HG03108 (cell line): ENCODE results near the gene PXT1.
"Not testable (repeated sequence)": the region's sequence is repeated elsewhere in the genome, so short reads cannot be mapped to it uniquely, and the experiment has no call there.

Source experiments
- ATAC-seq: cut with Tn5 transposase; IDR thresholded peaks from one replicate; pipeline ENCODE4 v1.9.1; 2021; ENCODE audit warnings: moderate library complexity; ENCODE audit not compliant: unreplicated experiment

The PXT1 gene, protein sequence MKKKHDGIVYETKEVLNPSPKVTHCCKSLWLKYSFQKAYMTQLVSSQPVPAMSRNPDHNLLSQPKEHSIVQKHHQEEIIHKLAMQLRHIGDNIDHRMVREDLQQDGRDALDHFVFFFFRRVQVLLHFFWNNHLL

DNA sequence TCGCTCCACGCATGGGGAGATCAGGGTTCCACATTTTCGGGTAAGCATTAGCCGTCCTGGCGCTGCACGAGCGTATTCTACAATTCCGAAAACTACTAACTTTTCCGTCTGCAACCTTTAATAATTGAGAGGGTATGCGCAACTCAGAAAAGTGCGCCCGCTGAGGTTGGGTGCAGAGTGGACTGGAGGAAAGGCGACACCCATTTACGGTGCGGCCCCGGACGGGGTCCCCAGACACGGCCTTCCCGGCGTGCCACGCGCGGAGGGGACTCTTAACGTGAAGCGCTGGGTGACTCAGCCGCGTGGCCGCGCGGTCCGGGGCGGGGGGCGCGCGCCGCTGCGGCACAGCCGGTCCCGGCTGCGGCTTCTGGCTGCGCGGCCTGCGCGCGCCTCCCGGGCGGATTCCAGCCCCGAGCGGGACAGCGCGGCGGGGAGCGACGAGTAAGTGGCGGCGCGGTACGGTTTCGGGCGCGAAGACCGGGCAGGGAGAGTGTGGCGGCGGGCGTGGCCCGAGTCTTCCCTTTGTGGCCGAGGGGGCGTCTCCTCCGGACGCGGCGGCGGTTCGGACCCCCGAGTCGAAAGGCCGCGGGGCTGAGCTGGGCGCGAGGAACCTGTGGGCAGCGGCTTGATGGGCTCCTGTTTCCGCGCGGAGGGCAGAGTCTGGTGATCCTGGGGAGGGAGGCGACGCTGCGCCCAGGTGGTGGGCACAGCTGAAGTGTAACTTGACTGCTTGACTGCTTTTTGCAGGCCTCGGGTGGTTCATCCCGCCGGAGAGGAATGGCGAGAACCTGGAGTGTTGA lies at the start of gene PXT1, which contains the start of gene KCTD20:
Gene PXT1, minus strand, starts transcription at position 184 of the 800 bp plus-strand sequence. CDS start 16,772 bp downstream, outside the sequence.
Gene KCTD20, plus strand, starts transcription at position 330 of the 800 bp plus-strand sequence. CDS start 27,098 bp downstream, outside the sequence.
- ATAC-seq, result peak; percentile 72

DNA sequence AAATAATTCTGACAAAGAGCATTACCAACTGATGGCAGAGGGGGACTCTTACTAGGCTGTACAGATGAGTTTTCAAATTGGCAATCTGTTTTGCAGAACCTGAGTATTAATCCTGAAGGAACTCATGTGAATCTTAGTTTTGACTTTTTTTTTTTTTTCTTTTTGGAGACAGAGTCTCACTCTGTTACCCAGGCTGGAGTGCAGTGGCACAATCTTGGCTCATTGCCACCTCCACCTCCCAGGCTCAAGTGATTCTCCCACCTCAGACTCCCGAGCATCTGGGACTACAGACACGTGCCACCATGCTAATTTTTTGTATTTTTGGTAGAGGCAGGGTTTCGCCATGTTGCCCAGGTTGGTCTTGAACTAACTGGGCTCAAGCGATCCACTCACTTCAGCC lies 49.4 kb upstream of the PXT1 start:
- no peak for ATAC-seq

DNA sequence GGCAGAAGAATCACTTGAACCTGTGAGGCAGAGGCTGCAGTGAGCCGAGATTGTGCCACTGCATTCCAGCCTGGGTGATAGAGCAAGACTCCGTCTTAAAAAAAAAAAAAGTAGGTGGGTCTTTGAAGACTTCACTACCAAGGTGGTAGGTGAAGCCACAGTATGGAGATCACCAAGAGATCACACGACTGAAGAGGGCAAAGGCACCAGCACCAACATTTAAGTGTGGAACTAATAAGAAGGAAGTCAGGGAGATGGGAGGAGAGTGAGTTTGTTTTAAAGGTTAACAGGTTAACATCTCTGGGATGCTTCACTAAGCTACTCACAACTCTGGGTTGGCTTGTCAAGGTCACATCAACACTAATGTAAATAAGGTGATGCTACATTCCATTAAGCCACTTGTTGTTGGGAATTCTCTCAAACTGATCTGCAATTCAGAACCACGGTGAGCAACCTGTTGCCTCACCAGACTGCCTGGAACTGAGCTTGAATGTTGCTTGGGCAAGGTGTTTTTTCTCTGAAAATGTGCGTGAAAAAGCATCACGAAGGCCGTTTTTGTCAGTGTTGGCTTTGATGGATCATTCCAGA lies 48.8 kb upstream of the PXT1 start:
- no peak for ATAC-seq

DNA sequence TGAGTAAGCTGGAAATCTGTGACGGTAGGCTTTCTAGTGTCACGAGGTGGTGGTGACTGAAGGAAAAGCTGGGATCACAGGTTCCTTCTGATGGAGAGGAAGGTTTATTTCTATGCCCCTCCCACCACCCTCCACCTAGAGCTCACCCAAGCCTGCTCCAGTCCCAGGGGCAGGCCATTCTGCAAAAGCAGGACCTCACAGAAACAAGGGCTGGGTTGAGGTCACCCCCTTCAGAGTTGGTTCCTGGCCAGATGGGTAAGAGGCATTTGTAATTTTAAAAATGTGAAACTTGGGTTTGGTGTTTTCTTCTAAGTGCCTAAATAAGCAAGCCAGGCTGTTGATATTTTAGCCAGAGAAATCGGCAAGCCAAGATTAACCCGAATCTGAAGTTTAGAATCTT lies 46.8 kb upstream of the PXT1 start:
- no peak for ATAC-seq

DNA sequence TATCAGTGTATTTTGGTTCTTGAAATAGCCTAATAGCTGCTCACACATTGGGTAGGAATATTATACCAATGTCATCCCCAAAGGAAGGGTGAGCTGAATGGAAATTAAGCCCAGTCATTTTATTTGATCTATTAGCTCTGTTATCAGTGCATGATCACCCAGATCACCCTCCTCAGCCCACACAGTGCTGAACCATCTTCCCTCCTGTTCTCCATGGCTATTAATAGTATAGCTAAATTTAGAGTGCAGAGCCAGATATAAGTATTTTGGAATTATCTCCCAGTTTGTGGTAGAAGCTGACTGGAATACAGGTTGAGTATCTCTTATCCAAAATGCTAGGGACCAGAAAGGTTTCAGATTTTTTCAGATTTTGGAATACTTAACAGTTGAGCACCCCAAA lies 45.6 kb upstream of the PXT1 start:
- no peak for ATAC-seq

GRCh38 chr6:36487698-36488097 lies 45.0 kb upstream of the PXT1 start:
- no peak for ATAC-seq

DNA sequence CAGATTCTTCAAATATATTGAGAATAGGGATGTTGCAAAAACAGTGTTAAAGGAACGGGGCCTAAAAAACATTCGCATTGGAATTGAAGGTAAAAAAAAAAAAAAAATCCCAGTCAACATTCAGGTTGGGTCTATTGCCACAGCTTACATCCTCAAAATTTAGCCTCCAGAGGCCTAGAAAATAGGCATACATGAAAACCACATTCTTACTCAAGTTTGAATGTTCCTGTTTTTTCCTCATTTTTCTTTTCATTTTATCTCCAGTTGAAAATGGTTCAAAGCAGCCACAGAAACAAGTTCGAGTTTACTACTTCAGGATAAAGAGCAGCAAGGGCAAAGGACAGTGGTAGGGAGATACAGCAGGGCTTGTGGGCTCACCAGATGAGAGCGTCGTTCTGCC lies 42.1 kb upstream of the PXT1 start:
- ATAC-seq, result no peak

GRCh38 chr6:36483326-36483725 lies 40.7 kb upstream of the PXT1 start:
- not testable (repeated sequence) for ATAC-seq

DNA sequence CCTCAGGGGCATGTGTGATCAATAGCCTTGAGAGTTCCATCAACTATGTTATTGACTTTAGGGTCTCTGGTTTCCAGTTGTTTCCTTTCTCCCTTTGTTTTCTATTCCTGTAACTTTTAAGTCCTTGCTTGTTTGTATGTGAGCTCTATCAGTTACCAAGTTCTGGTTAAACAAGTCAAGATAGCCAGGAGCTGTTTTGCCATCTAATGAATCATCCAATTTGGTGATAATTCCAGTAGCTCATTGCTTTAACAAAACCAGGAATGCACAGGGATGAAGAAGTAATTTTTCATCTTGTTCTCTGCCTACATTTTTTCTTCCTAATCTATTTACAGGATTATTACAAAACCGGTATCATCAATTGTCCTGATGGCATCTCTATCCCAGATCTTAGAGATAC lies 36.6 kb upstream of the PXT1 start:
- no peak for ATAC-seq

GRCh38 chr6:36478051-36478526 lies 35.4 kb upstream of the PXT1 start:
- ATAC-seq, result no peak

DNA sequence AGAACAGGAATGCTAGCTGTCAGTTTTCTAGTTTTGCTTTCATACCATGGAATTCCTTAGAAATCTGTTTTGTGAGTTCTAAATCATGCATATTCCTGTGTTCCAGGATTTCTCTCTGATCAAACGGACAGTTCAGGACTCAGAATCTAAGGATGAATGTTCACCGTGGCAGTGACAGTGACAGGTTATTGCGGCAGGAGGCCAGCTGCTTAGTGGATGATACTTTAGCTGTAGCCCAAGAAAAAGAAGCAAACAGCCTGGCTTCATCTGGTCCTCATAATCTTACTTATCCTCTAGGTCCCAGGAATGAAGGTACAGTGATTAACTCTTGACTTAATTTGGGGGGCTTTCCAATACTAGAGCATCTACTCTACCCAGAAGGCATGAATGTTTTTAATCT lies 27.3 kb upstream of the PXT1 start:
- no peak for ATAC-seq

DNA sequence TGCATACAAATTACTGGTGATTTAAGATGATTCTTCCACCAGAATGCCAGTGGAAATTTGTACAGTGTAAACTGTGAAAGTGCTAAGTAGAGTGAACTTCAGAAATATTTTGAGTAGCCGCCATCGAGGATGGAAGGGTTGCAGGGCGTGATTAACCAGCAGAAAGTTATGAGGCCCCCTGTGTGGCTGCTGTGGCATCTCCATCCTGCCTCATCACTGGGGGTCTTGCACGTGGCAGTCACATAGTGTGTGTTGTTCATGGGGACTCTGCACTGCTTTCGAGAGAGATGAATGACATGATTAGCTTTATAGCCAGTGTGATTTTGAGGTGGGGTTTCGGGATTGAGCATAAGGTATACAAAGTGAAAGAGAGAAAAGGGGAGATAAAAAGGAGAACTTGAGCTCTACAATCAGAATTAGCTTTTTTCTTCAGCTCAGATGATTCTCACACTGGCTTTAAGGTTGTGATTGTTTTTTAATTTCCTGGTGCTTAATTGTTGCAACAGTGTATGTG lies 26.6 kb upstream of the PXT1 start:
- ATAC-seq, result no peak

- ATAC-seq, result no peak
Observed at GRCh38 chr6:36467625-36468024, 25.0 kb upstream of the PXT1 start.

DNA sequence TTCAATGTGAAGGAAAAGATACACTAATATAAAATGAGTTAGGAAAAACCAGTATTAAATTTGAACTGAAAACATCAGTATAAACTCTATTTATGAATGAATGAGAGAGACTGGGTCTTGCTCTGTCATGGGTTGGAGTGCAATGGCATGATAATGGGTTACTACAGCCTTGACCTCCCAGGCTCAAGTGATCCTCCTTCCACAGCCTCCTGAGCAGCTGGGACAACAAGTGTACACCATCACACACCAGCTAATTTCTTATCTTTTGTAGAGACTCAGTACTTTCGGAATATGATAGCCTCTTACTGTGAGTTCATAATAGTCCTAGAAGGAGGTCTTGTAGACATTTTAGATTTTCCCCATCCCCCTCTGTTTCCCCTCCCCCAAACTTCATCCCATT lies 21.6 kb upstream of the PXT1 start:
- no peak for ATAC-seq

DNA sequence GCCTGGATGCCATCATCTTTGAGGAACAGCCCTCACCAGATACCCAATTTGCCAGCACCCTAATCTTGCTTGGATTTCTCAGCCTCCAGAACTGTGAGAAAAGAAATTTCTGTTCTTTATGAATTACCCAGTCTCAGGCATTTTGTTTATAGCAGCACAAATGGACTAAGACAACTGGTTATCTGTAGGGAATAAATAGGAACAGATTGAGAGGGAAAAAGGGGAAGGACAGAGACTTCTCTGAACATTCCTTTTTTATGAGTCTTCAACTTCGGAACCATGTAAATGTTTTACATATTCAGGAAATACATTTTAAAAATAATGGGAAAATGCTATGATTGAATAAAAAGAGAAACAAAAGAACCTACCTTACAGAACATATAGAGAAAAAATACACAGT lies 21.0 kb upstream of the PXT1 start:
- no peak for ATAC-seq

DNA sequence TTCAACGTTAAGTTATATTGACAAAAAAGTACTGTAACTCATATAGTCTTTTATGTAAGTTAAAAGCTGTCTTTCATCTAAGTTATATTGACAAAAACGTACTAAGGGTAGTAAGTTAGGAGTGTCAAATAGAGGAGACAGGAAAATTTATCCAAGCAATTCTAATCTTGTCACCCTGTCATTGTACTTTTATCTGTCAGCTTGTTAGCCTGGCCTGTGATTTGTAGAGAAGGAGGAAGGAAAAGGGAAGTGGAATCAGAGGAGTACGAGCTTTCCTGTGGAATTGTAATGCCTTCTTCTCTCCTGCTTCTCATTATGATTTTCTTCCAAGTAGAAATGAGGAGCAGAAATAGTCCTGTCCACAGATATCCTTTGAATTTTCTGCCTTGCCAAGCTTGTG lies 19.0 kb upstream of the PXT1 start:
- no peak for ATAC-seq

DNA sequence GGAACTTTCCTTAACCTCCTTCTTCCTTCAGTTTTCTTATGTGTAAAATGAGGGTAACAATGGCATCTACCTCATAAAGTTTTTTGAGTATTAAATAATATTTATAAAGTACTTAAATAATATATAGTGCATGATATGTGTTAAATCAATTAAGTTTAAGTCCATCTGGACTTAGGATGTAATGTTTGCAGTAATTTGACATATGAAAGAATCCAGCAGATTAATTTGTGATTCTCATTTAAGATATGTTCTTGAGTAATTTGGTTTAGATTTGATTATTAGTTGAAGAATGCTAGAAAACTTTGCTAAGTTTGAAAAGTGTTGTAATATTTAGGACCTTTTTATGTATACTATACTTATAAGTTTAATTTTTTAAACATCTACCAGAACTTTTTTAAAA lies 18.3 kb upstream of the PXT1 start:
- ATAC-seq, result no peak

- ATAC-seq, result no peak
Observed at GRCh38 chr6:36459501-36459900, 16.8 kb upstream of the PXT1 start.

- ATAC-seq, result no peak
Observed at GRCh38 chr6:36455486-36456027, 12.9 kb upstream of the PXT1 start.

GRCh38 chr6:36452897-36453296 lies 10.2 kb upstream of the PXT1 start:
- ATAC-seq, result not testable (repeated sequence)

- ATAC-seq, result not testable (repeated sequence)
Observed at GRCh38 chr6:36449173-36449572, 6.5 kb upstream of the PXT1 start.

DNA sequence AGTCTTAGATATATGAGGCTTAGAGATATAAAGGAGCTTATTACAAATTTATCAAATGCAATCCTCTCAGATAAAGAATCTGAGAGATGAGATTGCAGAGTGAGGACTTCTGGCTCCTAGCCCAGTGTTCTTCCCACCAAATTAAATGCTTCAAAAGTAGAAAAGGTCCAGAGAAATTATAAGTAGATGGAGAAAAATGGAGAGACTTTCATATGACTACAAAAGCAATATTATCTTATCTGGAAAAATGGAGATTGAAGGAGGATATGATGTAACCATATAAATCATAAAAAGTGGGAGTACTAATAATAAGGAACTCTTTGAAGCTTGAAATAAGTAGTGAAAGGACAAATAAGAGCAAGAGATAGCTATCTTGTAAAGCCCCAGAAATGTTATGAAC lies 3.0 kb upstream of the PXT1 start:
- no peak for ATAC-seq
